Measurements from ENCODE around the gene SIAH2. TPM values are rescaled to one million over a fixed set of nuclear protein-coding genes. Genes with fewer than 3 reads are reported as not detected.

SIAH2 gene
- total and polyA plus RNA-seq, 2 experiments from 2014 or later = 6.3 to 28.8 TPM

DNA sequence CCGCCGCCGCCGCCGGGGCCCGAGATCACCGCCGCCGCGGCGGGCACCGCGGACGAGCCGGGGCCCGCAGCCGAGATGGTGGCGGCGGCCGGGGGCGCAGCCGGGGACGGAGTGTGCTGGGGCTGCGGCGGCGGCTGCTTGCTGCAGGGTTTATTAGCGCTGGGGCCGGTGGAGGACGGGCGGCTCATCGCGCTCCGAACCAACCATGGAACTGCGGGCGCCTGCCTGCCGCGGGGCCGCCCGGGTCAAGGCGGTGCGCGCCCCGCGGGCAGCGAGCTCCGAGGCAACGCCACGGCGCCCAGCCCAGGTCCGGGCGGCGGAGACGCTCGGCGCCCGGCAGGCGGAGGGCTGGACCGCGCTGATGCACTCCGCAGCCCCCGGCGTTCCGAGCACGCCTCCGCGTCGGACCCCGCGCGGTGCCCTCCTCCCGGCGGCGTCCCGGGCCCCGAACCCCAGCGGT, 277 bp downstream of the SIAH2 start (continued):
- TF ChIP-seq, protein P1, sequence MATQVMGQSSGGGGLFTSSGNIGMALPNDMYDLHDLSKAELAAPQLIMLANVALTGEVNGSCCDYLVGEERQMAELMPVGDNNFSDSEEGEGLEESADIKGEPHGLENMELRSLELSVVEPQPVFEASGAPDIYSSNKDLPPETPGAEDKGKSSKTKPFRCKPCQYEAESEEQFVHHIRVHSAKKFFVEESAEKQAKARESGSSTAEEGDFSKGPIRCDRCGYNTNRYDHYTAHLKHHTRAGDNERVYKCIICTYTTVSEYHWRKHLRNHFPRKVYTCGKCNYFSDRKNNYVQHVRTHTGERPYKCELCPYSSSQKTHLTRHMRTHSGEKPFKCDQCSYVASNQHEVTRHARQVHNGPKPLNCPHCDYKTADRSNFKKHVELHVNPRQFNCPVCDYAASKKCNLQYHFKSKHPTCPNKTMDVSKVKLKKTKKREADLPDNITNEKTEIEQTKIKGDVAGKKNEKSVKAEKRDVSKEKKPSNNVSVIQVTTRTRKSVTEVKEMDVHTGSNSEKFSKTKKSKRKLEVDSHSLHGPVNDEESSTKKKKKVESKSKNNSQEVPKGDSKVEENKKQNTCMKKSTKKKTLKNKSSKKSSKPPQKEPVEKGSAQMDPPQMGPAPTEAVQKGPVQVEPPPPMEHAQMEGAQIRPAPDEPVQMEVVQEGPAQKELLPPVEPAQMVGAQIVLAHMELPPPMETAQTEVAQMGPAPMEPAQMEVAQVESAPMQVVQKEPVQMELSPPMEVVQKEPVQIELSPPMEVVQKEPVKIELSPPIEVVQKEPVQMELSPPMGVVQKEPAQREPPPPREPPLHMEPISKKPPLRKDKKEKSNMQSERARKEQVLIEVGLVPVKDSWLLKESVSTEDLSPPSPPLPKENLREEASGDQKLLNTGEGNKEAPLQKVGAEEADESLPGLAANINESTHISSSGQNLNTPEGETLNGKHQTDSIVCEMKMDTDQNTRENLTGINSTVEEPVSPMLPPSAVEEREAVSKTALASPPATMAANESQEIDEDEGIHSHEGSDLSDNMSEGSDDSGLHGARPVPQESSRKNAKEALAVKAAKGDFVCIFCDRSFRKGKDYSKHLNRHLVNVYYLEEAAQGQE (IDR thresholded peaks at IDR 0.05; ENCODE audit: unreplicated experiment) = no peak
- TF ChIP-seq ZNF331 (CRISPR knock-in tag; IDR thresholded peaks at IDR 0.05; ENCODE audit: low read depth) (no peak), ZNF114 (CRISPR knock-in tag; IDR thresholded peaks at IDR 0.05) (no peak), EZH2 (IDR thresholded peaks at IDR 0.05; ENCODE audit: low read depth, unreplicated experiment) (no peak), POLR2AphosphoS5 (IDR thresholded peaks at IDR 0.05; ENCODE audit: low read depth) (no peak), EZH2phosphoT487 (IDR thresholded peaks at IDR 0.05; ENCODE audit: unreplicated experiment) (no peak)
- TF ChIP-seq, protein P2, sequence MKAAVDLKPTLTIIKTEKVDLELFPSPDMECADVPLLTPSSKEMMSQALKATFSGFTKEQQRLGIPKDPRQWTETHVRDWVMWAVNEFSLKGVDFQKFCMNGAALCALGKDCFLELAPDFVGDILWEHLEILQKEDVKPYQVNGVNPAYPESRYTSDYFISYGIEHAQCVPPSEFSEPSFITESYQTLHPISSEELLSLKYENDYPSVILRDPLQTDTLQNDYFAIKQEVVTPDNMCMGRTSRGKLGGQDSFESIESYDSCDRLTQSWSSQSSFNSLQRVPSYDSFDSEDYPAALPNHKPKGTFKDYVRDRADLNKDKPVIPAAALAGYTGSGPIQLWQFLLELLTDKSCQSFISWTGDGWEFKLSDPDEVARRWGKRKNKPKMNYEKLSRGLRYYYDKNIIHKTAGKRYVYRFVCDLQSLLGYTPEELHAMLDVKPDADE (IDR thresholded peaks at IDR 0.05) = no peak

DNA sequence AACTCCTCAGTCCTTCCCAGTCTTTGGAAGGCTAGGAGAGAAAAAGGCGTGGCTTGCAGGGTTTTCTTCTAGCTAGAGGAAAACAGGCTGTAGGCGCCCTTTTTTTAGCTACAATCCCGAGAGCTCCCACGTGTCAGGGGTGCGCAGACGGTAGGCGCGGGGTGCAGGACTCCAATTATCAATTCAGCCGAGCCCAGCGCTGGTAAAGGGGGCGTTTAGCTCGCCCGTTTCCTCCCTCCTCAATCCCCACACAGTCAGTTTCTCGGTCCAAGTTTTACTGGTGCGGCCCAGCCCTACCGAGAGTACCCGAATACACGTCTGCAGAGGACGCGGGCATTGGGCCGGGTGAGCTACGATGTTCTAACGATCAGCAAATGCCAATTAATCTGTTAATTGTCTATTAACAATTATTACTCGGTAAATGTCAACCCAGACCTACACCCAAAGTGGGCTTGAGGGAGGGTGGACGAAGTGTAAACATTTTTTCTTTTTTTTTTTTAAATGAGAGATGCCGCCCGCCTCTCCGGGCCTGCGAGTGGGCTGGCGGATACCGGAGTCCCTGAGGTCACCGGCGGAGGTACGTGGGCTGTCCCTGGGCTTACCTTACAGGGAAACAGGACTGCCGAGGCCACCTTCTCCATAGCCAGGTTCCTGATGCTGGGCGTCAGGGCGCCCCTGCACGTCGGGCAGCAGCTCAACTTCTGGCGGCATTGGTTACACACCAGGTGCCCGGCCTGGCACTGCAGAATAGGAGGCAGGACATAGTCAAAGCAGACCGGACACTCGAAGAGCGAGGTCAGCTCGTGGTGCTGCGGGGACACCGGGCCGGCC, 923 bp downstream of the SIAH2 start:
- H3K36me3 ChIP-seq (ENCODE audit: insufficient read depth) = no peaks in the 10 kb centered on the region
- Mint-ChIP-seq H3K4me3 (peak overlapping the region; percentile 88), H3K27me3 (ENCODE audit: insufficient read depth, low read depth, poor library complexity) (peaks cover 25% of the 10 kb centered on the region), H3K9me3 (no peaks in the 10 kb centered on the region), H3K27ac (no peak overlapping the region), H3K4me1 (peaks cover 50% of the 10 kb centered on the region), H3K36me3 (ENCODE audit: low read depth) (no peaks in the 10 kb centered on the region)
- no peaks in the 10 kb centered on the region for H3F3A ChIP-seq (replicated peaks; ENCODE audit: low read depth)
- ATAC-seq (peak; percentile 15), DNase-seq (ENCODE audit: low spot score) (peak; percentile 81)
- peak overlapping the region; percentile 98 for H3K4me2 ChIP-seq
- peaks cover 32% of the 10 kb centered on the region for H3K4me1 ChIP-seq (ENCODE audit: insufficient read depth)
- TF ChIP-seq ZNF331 (CRISPR knock-in tag; IDR thresholded peaks at IDR 0.05; ENCODE audit: low read depth) = no peak
- no peak for TF ChIP-seq STAT1 (IDR thresholded peaks at IDR 0.05; ENCODE audit: unreplicated experiment)
- peak; percentile 48; the same call in 1 of the 2 replicates for TF ChIP-seq POLR2AphosphoS5 (IDR thresholded peaks at IDR 0.05; ENCODE audit: low read depth)
- TF ChIP-seq EZH2 (IDR thresholded peaks at IDR 0.05; ENCODE audit: low read depth, unreplicated experiment) = peak; percentile 55
- no peak for TF ChIP-seq JUNB (IDR thresholded peaks at IDR 0.05; ENCODE audit: unreplicated experiment)
- no peak for TF ChIP-seq ZNF114 (CRISPR knock-in tag; IDR thresholded peaks at IDR 0.05)
- no peak for TF ChIP-seq CREB1 (CRISPR knock-in tag; IDR thresholded peaks at IDR 0.05; ENCODE audit: low read depth)
- TF ChIP-seq, protein P1 (IDR thresholded peaks at IDR 0.05; ENCODE audit: unreplicated experiment) = no peak
- no peak for TF ChIP-seq EZH2phosphoT487 (IDR thresholded peaks at IDR 0.05; ENCODE audit: unreplicated experiment)
- H3K27me3 ChIP-seq (ENCODE audit: insufficient read depth) = peaks cover 45% of the 10 kb centered on the region
- peaks cover 24% of the 10 kb centered on the region for H3K79me2 ChIP-seq (replicated peaks; ENCODE audit: insufficient read depth)
- H2AFZ ChIP-seq = peak overlapping the region; percentile 52
- peak overlapping the region; percentile 78 for H3K4me3 ChIP-seq
- H4K20me1 ChIP-seq (replicated peaks; ENCODE audit: insufficient read depth) = no peaks in the 10 kb centered on the region; the same call in 1 of the 2 replicates
- H3K9me2 ChIP-seq (ENCODE audit: insufficient read depth) = no peaks in the 10 kb centered on the region
- no peak overlapping the region for H3K27ac ChIP-seq (ENCODE audit: low read depth)
